Neural progenitor cell (in vitro differentiated cells): ENCODE measurements around the gene AANAT.

Experiments used
- EZH2 ChIP-seq: fragments of 200-600 bp; sonication (generic); IDR thresholded peaks from 2 replicates; pipeline ENCODE4 v1.6.1; 2017; ENCODE audit warnings: antibody characterized with exemption, mild to moderate bottlenecking, moderate library complexity
- TF ChIP-seq, protein P1 (sequence below): fragments of 200-600 bp; sonication (generic); IDR thresholded peaks from 2 replicates; pipeline ENCODE4 v1.5.1; 2017; ENCODE audit warnings: antibody characterized with exemption, mild to moderate bottlenecking

- no peak for TF ChIP-seq EZH2
- TF ChIP-seq, protein P1, sequence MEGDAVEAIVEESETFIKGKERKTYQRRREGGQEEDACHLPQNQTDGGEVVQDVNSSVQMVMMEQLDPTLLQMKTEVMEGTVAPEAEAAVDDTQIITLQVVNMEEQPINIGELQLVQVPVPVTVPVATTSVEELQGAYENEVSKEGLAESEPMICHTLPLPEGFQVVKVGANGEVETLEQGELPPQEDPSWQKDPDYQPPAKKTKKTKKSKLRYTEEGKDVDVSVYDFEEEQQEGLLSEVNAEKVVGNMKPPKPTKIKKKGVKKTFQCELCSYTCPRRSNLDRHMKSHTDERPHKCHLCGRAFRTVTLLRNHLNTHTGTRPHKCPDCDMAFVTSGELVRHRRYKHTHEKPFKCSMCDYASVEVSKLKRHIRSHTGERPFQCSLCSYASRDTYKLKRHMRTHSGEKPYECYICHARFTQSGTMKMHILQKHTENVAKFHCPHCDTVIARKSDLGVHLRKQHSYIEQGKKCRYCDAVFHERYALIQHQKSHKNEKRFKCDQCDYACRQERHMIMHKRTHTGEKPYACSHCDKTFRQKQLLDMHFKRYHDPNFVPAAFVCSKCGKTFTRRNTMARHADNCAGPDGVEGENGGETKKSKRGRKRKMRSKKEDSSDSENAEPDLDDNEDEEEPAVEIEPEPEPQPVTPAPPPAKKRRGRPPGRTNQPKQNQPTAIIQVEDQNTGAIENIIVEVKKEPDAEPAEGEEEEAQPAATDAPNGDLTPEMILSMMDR = no peak
Measured at GRCh38 chr17:76452127-76452659, 15.2 kb upstream of the AANAT start.
